GM15510 (cell line): ENCODE results near the gene L3MBTL1.
A peak's percentile ranks its signal among the peaks of the same experiment; 100 is the strongest.

Experiments
- POLR2A ChIP-seq: IDR thresholded peaks from 3 replicates; pipeline ENCODE4 v1.6.1; 2011; ENCODE audit warnings: borderline replicate concordance; ENCODE audit not compliant: insufficient read length; ENCODE audit errors: extremely low read depth

The L3MBTL1 gene

GRCh38 chr20:43572891-43573290 lies 65.4 kb downstream of the L3MBTL1 start:
- no peak for TF ChIP-seq POLR2A

- TF ChIP-seq POLR2A: no peak
Observed at GRCh38 chr20:43576108-43576507, 68.6 kb downstream of the L3MBTL1 start.

- no peak for TF ChIP-seq POLR2A
Observed at GRCh38 chr20:43579861-43580793, 72.6 kb downstream of the L3MBTL1 start.

- no peak for TF ChIP-seq POLR2A
Observed at GRCh38 chr20:43583133-43583864, 75.8 kb downstream of the L3MBTL1 start.

GRCh38 chr20:43583982-43584432 lies 76.5 kb downstream of the L3MBTL1 start:
- no peak for TF ChIP-seq POLR2A

- no peak for TF ChIP-seq POLR2A
Observed at GRCh38 chr20:43584448-43585136, 77.1 kb downstream of the L3MBTL1 start.

GRCh38 chr20:43586641-43587040 lies 79.1 kb downstream of the L3MBTL1 start:
- no peak for TF ChIP-seq POLR2A

- TF ChIP-seq POLR2A: no peak
Observed at GRCh38 chr20:43590036-43590391, 82.5 kb downstream of the L3MBTL1 start.

GRCh38 chr20:43590392-43591303 lies 83.2 kb downstream of the L3MBTL1 start, which contains the start of gene IFT52:
Gene IFT52, plus strand, starts transcription at chr20:43590937. Its CDS starts 3,762 bp downstream, at chr20:43594699.
- TF ChIP-seq POLR2A: peak; percentile 45
